ENCODE measurements around the gene MAGOHB. TPM values are rescaled to one million over a fixed set of nuclear protein-coding genes. Genes with fewer than 3 reads are reported as not detected.
"Not testable (repeated sequence)": the region's sequence is repeated elsewhere in the genome, so short reads cannot be mapped to it uniquely, and the experiment has no call there.

MAGOHB gene
- total RNA-seq, 2 experiments from 2014 or later = 53.3 to 77.2 TPM

DNA sequence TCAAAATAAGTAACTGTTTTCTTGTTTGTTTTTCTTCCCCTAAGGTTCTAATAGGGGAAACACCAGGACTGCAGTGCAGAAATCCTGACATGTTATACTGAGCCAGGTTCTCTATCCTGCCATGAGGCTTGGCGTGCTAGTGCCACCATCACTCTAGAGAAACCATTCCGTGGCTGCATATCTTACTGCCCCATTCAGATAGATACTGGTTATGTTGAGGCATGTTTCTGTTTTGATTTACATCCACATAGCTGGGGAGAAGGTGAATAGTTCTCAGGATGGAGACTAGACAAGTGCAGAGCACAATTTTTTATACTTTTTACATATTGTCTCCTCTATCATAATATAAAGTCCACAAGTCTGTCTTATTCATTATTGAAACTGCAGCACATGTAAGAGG, 11.5 kb downstream of the MAGOHB start:
- ATAC-seq (peak; percentile 31), DNase-seq (no peak)
- Mint-ChIP-seq H3K27ac (peak overlapping the region; percentile 73), H3K9me3 (ENCODE audit: low read depth) (no peaks in the 10 kb centered on the region), H3K36me3 (peaks cover 47% of the 10 kb centered on the region), H3K4me1 (peaks cover 34% of the 10 kb centered on the region), H3K4me3 (peak overlapping the region; percentile 59), H3K27me3 (no peaks in the 10 kb centered on the region)
- CTCF ChIA-PET = interaction anchor here (1.0 kb wide), 1 partner anchor 11 kb away, joined by 5 read pairs; the partner anchor contains the start of gene MAGOHB

DNA sequence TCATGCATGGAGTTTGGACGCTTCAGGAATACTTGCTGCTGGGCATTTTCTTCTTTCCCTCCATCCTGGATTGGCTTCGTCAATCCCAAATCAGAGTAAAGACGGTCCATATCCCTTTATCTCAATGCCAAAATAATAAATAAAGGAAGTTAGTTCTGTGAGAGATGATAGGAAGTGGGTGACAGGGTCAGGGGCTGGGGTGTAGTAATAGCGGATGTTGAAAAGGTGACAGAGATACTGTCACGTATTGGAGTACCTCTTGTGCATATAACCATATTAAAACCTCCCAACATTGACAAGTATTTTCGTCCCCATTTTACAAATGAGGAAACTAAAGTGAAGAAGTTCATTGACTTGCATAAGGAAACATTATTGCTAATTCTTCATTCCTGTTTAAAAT, 12.4 kb downstream of the MAGOHB start:
- DNase-seq (no peak), ATAC-seq (peak; percentile 45)
- Mint-ChIP-seq H3K27ac (peak overlapping the region; percentile 73), H3K4me3 (peak overlapping the region; percentile 59), H3K4me1 (peaks cover 34% of the 10 kb centered on the region), H3K9me3 (ENCODE audit: low read depth) (no peaks in the 10 kb centered on the region), H3K36me3 (peaks cover 51% of the 10 kb centered on the region), H3K27me3 (no peaks in the 10 kb centered on the region)
- CTCF ChIA-PET = no interaction called here

- DNase-seq (no peak), ATAC-seq (no peak)
- Mint-ChIP-seq H3K4me3 (peak overlapping the region; percentile 61), H3K36me3 (peaks cover 55% of the 10 kb centered on the region), H3K9me3 (ENCODE audit: low read depth) (no peaks in the 10 kb centered on the region), H3K27ac (peak overlapping the region; percentile 42), H3K27me3 (no peaks in the 10 kb centered on the region), H3K4me1 (peaks cover 9% of the 10 kb centered on the region)
- CTCF ChIA-PET = no interaction called here
Observed at GRCh38 chr12:10595881-10596280, 17.5 kb downstream of the MAGOHB start.

GRCh38 chr12:10590966-10591365, 22.4 kb downstream of the MAGOHB start:
- ATAC-seq = no peak
- Mint-ChIP-seq H3K4me3 (no peak overlapping the region), H3K4me1 (peaks cover 4% of the 10 kb centered on the region), H3K9me3 (ENCODE audit: low read depth) (no peaks in the 10 kb centered on the region), H3K36me3 (peaks cover 53% of the 10 kb centered on the region), H3K27ac (no peak overlapping the region), H3K27me3 (no peaks in the 10 kb centered on the region)
- no peak for DNase-seq
- CTCF ChIA-PET = interaction anchor here (1.1 kb wide), 1 partner anchor 68 kb away, joined by 3 read pairs; no protein-coding TSS in a partner anchor

- DNase-seq = no peak
- Mint-ChIP-seq H3K4me1 (peaks cover 14% of the 10 kb centered on the region), H3K27ac (no peak overlapping the region)
Observed at GRCh38 chr12:10584415-10584814, 29.0 kb downstream of the MAGOHB start.

GRCh38 chr12:10582704-10583103, 30.7 kb downstream of the MAGOHB start:
- peak overlapping the region; percentile 25 for H3K4me3 Mint-ChIP-seq
- no peak for DNase-seq
- peaks cover 9% of the 10 kb centered on the region for H3K9me3 Mint-ChIP-seq (ENCODE audit: low read depth)
- peak overlapping the region; percentile 74 for H3K27ac Mint-ChIP-seq
- ATAC-seq = peak; percentile 66
- peaks cover 49% of the 10 kb centered on the region for H3K36me3 Mint-ChIP-seq
- H3K4me1 Mint-ChIP-seq = peaks cover 14% of the 10 kb centered on the region
- CTCF ChIA-PET = no interaction called here
- no peaks in the 10 kb centered on the region for H3K27me3 Mint-ChIP-seq

More at GRCh38 chr12:10584415-10584814, 29.0 kb downstream of the MAGOHB start:
- H3K36me3 Mint-ChIP-seq = peaks cover 59% of the 10 kb centered on the region
- H3K27me3 Mint-ChIP-seq = no peaks in the 10 kb centered on the region
- peaks cover 9% of the 10 kb centered on the region for H3K9me3 Mint-ChIP-seq (ENCODE audit: low read depth)
- no peak for ATAC-seq
- H3K4me3 Mint-ChIP-seq = no peak overlapping the region
- CTCF ChIA-PET = no interaction called here

DNA sequence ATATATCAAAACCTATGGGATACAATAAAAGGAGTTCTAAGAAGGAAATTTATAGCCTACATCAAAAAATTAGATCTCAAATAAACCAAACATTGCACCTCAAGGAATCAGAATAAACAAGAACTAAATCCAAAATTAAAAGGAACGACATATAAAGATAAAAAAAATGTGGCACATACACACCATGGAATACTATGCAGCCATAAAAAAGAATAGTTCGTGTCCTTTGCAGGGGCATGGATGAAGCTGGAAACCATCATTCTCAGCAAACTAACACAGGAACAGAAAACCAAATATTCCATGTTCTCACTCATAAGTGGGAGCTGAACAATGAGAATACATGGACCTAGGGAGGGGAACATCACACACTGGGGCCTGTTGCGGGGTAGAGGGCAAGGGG, 31.3 kb downstream of the MAGOHB start:
- peak overlapping the region; percentile 25 for H3K4me3 Mint-ChIP-seq
- ATAC-seq; H3K9me3 Mint-ChIP-seq (ENCODE audit: low read depth); H3K27me3 Mint-ChIP-seq; CTCF ChIA-PET; DNase-seq: not testable (repeated sequence)
- H3K4me1 Mint-ChIP-seq = peaks cover 14% of the 10 kb centered on the region
- H3K36me3 Mint-ChIP-seq = peaks cover 45% of the 10 kb centered on the region
- peak overlapping the region; percentile 74 for H3K27ac Mint-ChIP-seq

DNA sequence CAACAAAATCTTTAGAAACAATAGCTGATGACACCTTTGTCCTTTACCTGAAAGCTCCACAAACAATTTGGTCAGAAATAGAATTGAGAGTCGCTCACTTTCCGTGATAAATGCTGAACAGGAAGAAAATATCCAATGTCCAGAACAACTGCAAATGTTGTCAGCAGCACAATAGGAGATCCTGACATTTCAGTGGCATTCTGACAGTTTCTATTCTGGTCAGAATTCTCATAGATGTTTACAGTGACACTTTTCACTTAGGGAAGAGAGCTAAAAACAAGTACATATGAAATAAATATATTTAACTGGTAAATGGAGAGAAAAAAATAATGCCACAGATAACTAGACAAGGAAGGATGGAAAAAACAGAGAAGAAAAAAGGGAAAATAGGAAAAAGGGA, 39.1 kb downstream of the MAGOHB start:
- Mint-ChIP-seq H3K4me1 (peaks cover 12% of the 10 kb centered on the region), H3K4me3 (no peak overlapping the region), H3K36me3 (peaks cover 40% of the 10 kb centered on the region), H3K9me3 (ENCODE audit: low read depth) (no peaks in the 10 kb centered on the region), H3K27ac (no peak overlapping the region), H3K27me3 (no peaks in the 10 kb centered on the region)
- no peak for ATAC-seq
- CTCF ChIA-PET = interaction anchor here (0.9 kb wide), 1 partner anchor 13 kb away, joined by 3 read pairs; no protein-coding TSS in a partner anchor
- no peak for DNase-seq

GRCh38 chr12:10572021-10572490, 41.4 kb downstream of the MAGOHB start:
- DNase-seq; CTCF ChIA-PET; H3K27me3 Mint-ChIP-seq; H3K27ac Mint-ChIP-seq; H3K4me3 Mint-ChIP-seq; H3K9me3 Mint-ChIP-seq (ENCODE audit: low read depth); ATAC-seq: not testable (repeated sequence)
- Mint-ChIP-seq H3K4me1 (peaks cover 22% of the 10 kb centered on the region), H3K36me3 (peaks cover 54% of the 10 kb centered on the region)

- H3K27ac Mint-ChIP-seq = no peak overlapping the region
- CTCF ChIA-PET = interaction anchor here (0.6 to 0.9 kb wide), 2 partner anchors 9 to 11 kb away, joined by 3 to 6 read pairs; no protein-coding TSS in a partner anchor
- no peaks in the 10 kb centered on the region for H3K27me3 Mint-ChIP-seq
- peaks cover 59% of the 10 kb centered on the region for H3K36me3 Mint-ChIP-seq
- no peak for ATAC-seq
- DNase-seq = no peak
- peaks cover 30% of the 10 kb centered on the region for H3K4me1 Mint-ChIP-seq
- H3K9me3 Mint-ChIP-seq (ENCODE audit: low read depth) = no peaks in the 10 kb centered on the region
- H3K4me3 Mint-ChIP-seq = no peak overlapping the region
Observed at GRCh38 chr12:10571141-10571540, 42.3 kb downstream of the MAGOHB start.

DNA sequence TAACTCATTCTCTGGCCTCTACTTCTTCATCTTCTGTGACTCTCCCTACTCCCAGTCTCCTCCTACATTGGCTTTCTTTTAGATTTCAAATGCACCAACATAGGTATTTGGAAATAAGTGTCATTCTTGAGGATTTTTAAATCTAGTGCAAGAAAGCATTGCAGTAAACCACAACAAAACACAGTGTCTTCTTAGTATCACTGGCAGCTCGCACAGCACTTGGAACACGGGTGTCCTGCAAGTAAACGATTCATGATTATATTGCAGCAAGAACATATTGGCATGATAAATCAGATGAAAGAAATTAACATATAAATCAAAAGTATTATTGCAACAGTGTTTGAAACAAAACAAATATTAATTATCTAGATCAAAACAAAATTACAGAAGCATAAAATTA, 45.6 kb downstream of the MAGOHB start:
- CTCF ChIA-PET = interaction anchor here (2.0 to 3.8 kb wide), 2 partner anchors 9 to 12 kb away, joined by 4 to 8 read pairs; no protein-coding TSS in a partner anchor

GRCh38 chr12:10563966-10564365, 49.4 kb downstream of the MAGOHB start:
- ATAC-seq (no peak), DNase-seq (no peak)
- no peak overlapping the region for H3K27ac Mint-ChIP-seq
- H3K4me3 Mint-ChIP-seq = no peak overlapping the region
- H3K9me3 Mint-ChIP-seq (ENCODE audit: low read depth) = no peaks in the 10 kb centered on the region
- H3K4me1 Mint-ChIP-seq = peaks cover 72% of the 10 kb centered on the region
- no peaks in the 10 kb centered on the region for H3K27me3 Mint-ChIP-seq
- H3K36me3 Mint-ChIP-seq = peaks cover 57% of the 10 kb centered on the region
- CTCF ChIA-PET = interaction anchor here (3.8 kb wide), 1 partner anchor 16 kb away, joined by 8 read pairs; no protein-coding TSS in a partner anchor

More for the DNA sequence above, 45.6 kb downstream of the MAGOHB start:
- peaks cover 53% of the 10 kb centered on the region for H3K4me1 Mint-ChIP-seq
- H3K27ac Mint-ChIP-seq = peak overlapping the region; percentile 18
- no peak for ATAC-seq
- no peaks in the 10 kb centered on the region for H3K27me3 Mint-ChIP-seq
- H3K4me3 Mint-ChIP-seq = peak overlapping the region; percentile 32
- peaks cover 62% of the 10 kb centered on the region for H3K36me3 Mint-ChIP-seq
- H3K9me3 Mint-ChIP-seq (ENCODE audit: low read depth) = no peaks in the 10 kb centered on the region
- no peak for DNase-seq

DNA sequence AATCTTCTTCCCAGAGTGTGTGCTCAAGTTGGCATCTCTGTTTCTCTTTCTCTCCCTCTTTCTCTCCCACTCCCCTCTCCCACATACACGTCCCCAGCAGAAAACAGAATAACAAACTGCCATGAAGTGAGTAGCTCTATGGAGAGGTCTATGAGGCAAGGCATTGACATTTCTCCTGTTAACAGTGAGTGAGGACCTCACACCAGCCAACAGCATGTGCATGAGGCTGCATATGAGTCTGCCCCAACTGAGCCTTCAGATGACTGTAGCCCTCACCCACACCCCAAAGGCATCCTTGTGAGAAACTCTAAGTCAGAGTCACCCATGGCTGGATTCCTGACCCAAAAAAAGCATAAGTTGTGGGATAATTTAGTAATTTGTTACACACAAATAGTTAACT, 50.4 kb downstream of the MAGOHB start:
- Mint-ChIP-seq H3K4me3 (no peak overlapping the region), H3K9me3 (ENCODE audit: low read depth) (no peaks in the 10 kb centered on the region), H3K27me3 (no peaks in the 10 kb centered on the region), H3K4me1 (peaks cover 76% of the 10 kb centered on the region), H3K27ac (peak overlapping the region; percentile 40), H3K36me3 (peaks cover 59% of the 10 kb centered on the region)
- no peak for DNase-seq
- CTCF ChIA-PET = interaction anchor here (2.7 kb wide), 1 partner anchor 327 kb away, joined by 18 read pairs; no protein-coding TSS in a partner anchor
- no peak for ATAC-seq

GRCh38 chr12:10562306-10562933, 51.0 kb downstream of the MAGOHB start:
- Mint-ChIP-seq H3K9me3 (ENCODE audit: low read depth) (no peaks in the 10 kb centered on the region), H3K4me1 (peaks cover 72% of the 10 kb centered on the region), H3K27me3 (no peaks in the 10 kb centered on the region), H3K27ac (peak overlapping the region; percentile 29), H3K4me3 (peak overlapping the region; percentile 12), H3K36me3 (peaks cover 58% of the 10 kb centered on the region)
- ATAC-seq (no peak), DNase-seq (no peak)
- CTCF ChIA-PET = interaction anchor here (0.6 to 2.7 kb wide), 7 partner anchors 8 to 410 kb away, joined by 3 to 18 read pairs (median 5); no protein-coding TSS in a partner anchor

Measured in activated CD8-positive, alpha-beta memory T cell treated with anti-CD3 and anti-CD28 coated beads, Interleukin-2, amount 10 ng/mL, durations not matched to agents 7 days and 5 days (primary cell).